Neural cell (in vitro differentiated cells): ENCODE data around the gene OR5K3.

Source experiments
- TF ChIP-seq, protein P1 (sequence below): fragments of 450-650 bp; IDR thresholded peaks from 2 replicates; pipeline ENCODE4 v1.5.1; 2014; ENCODE audit warnings: antibody characterized with exemption, mild to moderate bottlenecking, moderate library complexity; ENCODE audit not compliant: poor library complexity, severe bottlenecking
- TF ChIP-seq, protein P2 (sequence below): IDR thresholded peaks from 2 replicates; pipeline ENCODE4 v1.6.1; 2012; ENCODE audit warnings: borderline replicate concordance

DNA sequence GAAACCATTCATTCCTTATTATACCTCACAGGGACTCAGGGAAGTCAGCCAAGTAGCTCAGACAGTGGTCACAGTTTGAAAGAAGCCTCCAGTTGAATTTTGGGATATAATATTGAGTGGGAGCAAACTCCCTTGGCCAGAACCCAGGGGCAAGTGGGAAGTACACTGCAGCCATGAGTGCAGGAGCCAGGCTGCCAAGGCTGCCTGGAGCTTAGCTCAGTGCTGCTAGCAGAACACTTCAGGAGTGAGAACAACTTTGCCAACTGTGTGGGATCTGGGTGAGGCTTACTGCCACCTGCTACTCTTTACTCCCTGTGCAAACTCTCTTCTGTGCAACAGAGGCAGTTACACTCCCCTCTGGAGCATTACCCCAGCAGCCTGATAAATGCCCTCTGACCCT, 4.6 kb downstream of the OR5K3 start:
- TF ChIP-seq, protein P1, sequence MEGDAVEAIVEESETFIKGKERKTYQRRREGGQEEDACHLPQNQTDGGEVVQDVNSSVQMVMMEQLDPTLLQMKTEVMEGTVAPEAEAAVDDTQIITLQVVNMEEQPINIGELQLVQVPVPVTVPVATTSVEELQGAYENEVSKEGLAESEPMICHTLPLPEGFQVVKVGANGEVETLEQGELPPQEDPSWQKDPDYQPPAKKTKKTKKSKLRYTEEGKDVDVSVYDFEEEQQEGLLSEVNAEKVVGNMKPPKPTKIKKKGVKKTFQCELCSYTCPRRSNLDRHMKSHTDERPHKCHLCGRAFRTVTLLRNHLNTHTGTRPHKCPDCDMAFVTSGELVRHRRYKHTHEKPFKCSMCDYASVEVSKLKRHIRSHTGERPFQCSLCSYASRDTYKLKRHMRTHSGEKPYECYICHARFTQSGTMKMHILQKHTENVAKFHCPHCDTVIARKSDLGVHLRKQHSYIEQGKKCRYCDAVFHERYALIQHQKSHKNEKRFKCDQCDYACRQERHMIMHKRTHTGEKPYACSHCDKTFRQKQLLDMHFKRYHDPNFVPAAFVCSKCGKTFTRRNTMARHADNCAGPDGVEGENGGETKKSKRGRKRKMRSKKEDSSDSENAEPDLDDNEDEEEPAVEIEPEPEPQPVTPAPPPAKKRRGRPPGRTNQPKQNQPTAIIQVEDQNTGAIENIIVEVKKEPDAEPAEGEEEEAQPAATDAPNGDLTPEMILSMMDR: no peak
- TF ChIP-seq, protein P2, sequence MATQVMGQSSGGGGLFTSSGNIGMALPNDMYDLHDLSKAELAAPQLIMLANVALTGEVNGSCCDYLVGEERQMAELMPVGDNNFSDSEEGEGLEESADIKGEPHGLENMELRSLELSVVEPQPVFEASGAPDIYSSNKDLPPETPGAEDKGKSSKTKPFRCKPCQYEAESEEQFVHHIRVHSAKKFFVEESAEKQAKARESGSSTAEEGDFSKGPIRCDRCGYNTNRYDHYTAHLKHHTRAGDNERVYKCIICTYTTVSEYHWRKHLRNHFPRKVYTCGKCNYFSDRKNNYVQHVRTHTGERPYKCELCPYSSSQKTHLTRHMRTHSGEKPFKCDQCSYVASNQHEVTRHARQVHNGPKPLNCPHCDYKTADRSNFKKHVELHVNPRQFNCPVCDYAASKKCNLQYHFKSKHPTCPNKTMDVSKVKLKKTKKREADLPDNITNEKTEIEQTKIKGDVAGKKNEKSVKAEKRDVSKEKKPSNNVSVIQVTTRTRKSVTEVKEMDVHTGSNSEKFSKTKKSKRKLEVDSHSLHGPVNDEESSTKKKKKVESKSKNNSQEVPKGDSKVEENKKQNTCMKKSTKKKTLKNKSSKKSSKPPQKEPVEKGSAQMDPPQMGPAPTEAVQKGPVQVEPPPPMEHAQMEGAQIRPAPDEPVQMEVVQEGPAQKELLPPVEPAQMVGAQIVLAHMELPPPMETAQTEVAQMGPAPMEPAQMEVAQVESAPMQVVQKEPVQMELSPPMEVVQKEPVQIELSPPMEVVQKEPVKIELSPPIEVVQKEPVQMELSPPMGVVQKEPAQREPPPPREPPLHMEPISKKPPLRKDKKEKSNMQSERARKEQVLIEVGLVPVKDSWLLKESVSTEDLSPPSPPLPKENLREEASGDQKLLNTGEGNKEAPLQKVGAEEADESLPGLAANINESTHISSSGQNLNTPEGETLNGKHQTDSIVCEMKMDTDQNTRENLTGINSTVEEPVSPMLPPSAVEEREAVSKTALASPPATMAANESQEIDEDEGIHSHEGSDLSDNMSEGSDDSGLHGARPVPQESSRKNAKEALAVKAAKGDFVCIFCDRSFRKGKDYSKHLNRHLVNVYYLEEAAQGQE: no peak
